Gastroesophageal sphincter (tissue), 4 donors: Measurements from ENCODE around the gene CTNNA2. TPM values are rescaled to one million over a fixed set of nuclear protein-coding genes. Genes with fewer than 3 reads are reported as not detected.

ENCODE experiments used
- ATAC-seq: fragments of 150-250 bp; one replicate; pipeline ENCODE4 v1.9.1; 2016; ENCODE audit warnings: mild to moderate bottlenecking, moderate library complexity
- H3K27ac ChIP-seq, 4 donors: fragments of 200-600 bp; sonication (generic) in 3 of 4; 1 replicate in 3 of 4; 2 replicates in 1 of 4; pipeline ENCODE4 v1.5.1; 2016 to 2019
- H3K27me3 ChIP-seq: fragments of 200-600 bp; sonication (generic); one replicate; pipeline ENCODE4 v1.5.1; 2019
- H3K36me3 ChIP-seq, 2 donors: fragments of 200-600 bp; sonication (generic); one replicate each; pipeline ENCODE4 v1.5.1; 2019; ENCODE audit warnings: control low read depth in 1 of 2
- H3K4me1 ChIP-seq, 3 donors: fragments of 200-600 bp; sonication (generic); 1 replicate in 2 of 3; 2 replicates in 1 of 3; pipeline ENCODE4 v1.5.1; 2016 to 2019; ENCODE audit warnings: control low read depth in 2 of 3
- H3K4me3 ChIP-seq, 2 donors: fragments of 200-600 bp; sonication (generic); one replicate each; pipeline ENCODE4 v1.5.1; 2019; ENCODE audit warnings: mild to moderate bottlenecking in 1 of 2, moderate library complexity in 1 of 2
- H3K9me3 ChIP-seq, 3 donors: fragments of 200-600 bp; sonication (generic); one replicate each; pipeline ENCODE4 v1.5.1; 2017 to 2019; ENCODE audit warnings: control low read depth in 2 of 3
- CTCF ChIP-seq, 4 experiments: fragments of 200-600 bp in 2 of 4; fragments of 450-650 bp in 2 of 4; sonication (generic) in 1 of 4; IDR thresholded peaks; one replicate each; pipeline ENCODE4 v1.5.1; 2017 to 2019; ENCODE audit warnings: antibody characterized with exemption in 4 of 4, mild to moderate bottlenecking in 2 of 4, moderate library complexity in 2 of 4
- EP300 ChIP-seq: sonication (generic); formaldehyde crosslinking; IDR thresholded peaks from one replicate; pipeline ENCODE4 v1.6.1; 2017; ENCODE audit warnings: antibody characterized with exemption, mild to moderate bottlenecking
- POLR2A ChIP-seq, 2 donors: fragments of 450-650 bp; IDR thresholded peaks; one replicate each; pipeline ENCODE4 v1.6.1; 2017; ENCODE audit warnings: antibody characterized with exemption in 2 of 2, mild to moderate bottlenecking in 2 of 2, moderate library complexity in 1 of 2
- POLR2AphosphoS5 ChIP-seq: sonication (generic); formaldehyde crosslinking; IDR thresholded peaks from one replicate; pipeline ENCODE4 v1.6.1; 2017; ENCODE audit warnings: antibody characterized with exemption
- WGBS, 2 donors: methylation state at CpG; one replicate each; pipeline ENCODE4 v1.1.5; 2018; ENCODE audit warnings: low coverage in 1 of 2; 5-methylcytosine and 5-hydroxymethylcytosine counted together
- total RNA-seq, 4 donors: library from RNA; depleted of rRNA; stranded (reverse); fragments of >200 nt; gene quantifications; one replicate each; pipeline ENCODE4 v1.1.0, GENCODE V29; 2016

CTNNA2 gene
- total RNA-seq, 4 donors from 2014 or later = 0.15 to 4.2 (median 0.68) TPM

- TF ChIP-seq CTCF (IDR thresholded peaks at IDR 0.05) (no peak), POLR2A (IDR thresholded peaks at IDR 0.05) (no peak), EP300 (no peak), POLR2AphosphoS5 (no peak)
- Histone ChIP-seq H3K27me3 (no peaks in the 10 kb centered on the region), H3K9me3 (no peaks in the 10 kb centered on the region), H3K4me3 (no peak overlapping the region), H3K4me1 (no peaks in the 10 kb centered on the region), H3K36me3 (no peaks in the 10 kb centered on the region), H3K27ac (no peak overlapping the region)
- ATAC-seq = no peak
- WGBS, 2 donors = 62 to 72% methylated on average over 6 of the region's 6 CpGs
Observed at GRCh38 chr2:79580175-79580574, 67.3 kb downstream of the CTNNA2 start.

GRCh38 chr2:79585701-79586433 is 73.0 kb downstream of the CTNNA2 start:
- ATAC-seq = no peak
- 50 to 52% methylated on average over 6 to 11 of the region's 11 CpGs for WGBS, 2 donors
- no peaks in the 10 kb centered on the region for H3K36me3 ChIP-seq
- no peak for TF ChIP-seq POLR2A (IDR thresholded peaks at IDR 0.05)
- H3K4me1 ChIP-seq = no peaks in the 10 kb centered on the region
- no peak overlapping the region for H3K27ac ChIP-seq
- H3K4me3 ChIP-seq = no peak overlapping the region
- H3K9me3 ChIP-seq = no peaks in the 10 kb centered on the region
- H3K27me3 ChIP-seq = no peaks in the 10 kb centered on the region

GRCh38 chr2:79591281-79591680 is 78.4 kb downstream of the CTNNA2 start:
- no peaks in the 10 kb centered on the region for H3K36me3 ChIP-seq
- no peak overlapping the region for H3K27ac ChIP-seq
- H3K4me3 ChIP-seq = no peak overlapping the region
- no peak for ATAC-seq
- WGBS, 2 donors = 38 to 42% methylated on average over 1 of the region's 1 CpG
- H3K4me1 ChIP-seq = no peaks in the 10 kb centered on the region
- no peaks in the 10 kb centered on the region for H3K9me3 ChIP-seq
- no peaks in the 10 kb centered on the region for H3K27me3 ChIP-seq
- TF ChIP-seq CTCF (IDR thresholded peaks at IDR 0.05) = no peak
- no peak for TF ChIP-seq POLR2AphosphoS5
- no peak for TF ChIP-seq EP300
- no peak for TF ChIP-seq POLR2A (IDR thresholded peaks at IDR 0.05)

- no peaks in the 10 kb centered on the region for H3K9me3 ChIP-seq
- H3K27ac ChIP-seq = no peak overlapping the region
- ATAC-seq = no peak
- no peak overlapping the region for H3K4me3 ChIP-seq
- H3K27me3 ChIP-seq = no peaks in the 10 kb centered on the region
- H3K4me1 ChIP-seq = no peaks in the 10 kb centered on the region
- 77 to 92% methylated on average over 4 of the region's 4 CpGs for WGBS, 2 donors
- H3K36me3 ChIP-seq = no peaks in the 10 kb centered on the region
- TF ChIP-seq CTCF (IDR thresholded peaks at IDR 0.05) (no peak), EP300 (no peak), POLR2AphosphoS5 (no peak), POLR2A (IDR thresholded peaks at IDR 0.05) (no peak)
Observed at GRCh38 chr2:79593237-79593867, 80.5 kb downstream of the CTNNA2 start.

- WGBS, 2 donors = 60 to 70% methylated on average over 3 of the region's 3 CpGs
Observed at GRCh38 chr2:79596403-79596802, 83.6 kb downstream of the CTNNA2 start.

GRCh38 chr2:79604748-79605147 is 91.9 kb downstream of the CTNNA2 start:
- no peak for ATAC-seq
- no peak overlapping the region for H3K27ac ChIP-seq
- no peaks in the 10 kb centered on the region for H3K27me3 ChIP-seq
- TF ChIP-seq CTCF (IDR thresholded peaks at IDR 0.05) (no peak), POLR2A (IDR thresholded peaks at IDR 0.05) (no peak), POLR2AphosphoS5 (no peak), EP300 (no peak)
- H3K36me3 ChIP-seq = no peaks in the 10 kb centered on the region
- no peaks in the 10 kb centered on the region for H3K4me1 ChIP-seq
- H3K9me3 ChIP-seq = no peaks in the 10 kb centered on the region
- H3K4me3 ChIP-seq = no peak overlapping the region

More at GRCh38 chr2:79596403-79596802, 83.6 kb downstream of the CTNNA2 start:
- Histone ChIP-seq H3K36me3 (no peaks in the 10 kb centered on the region), H3K9me3 (no peaks in the 10 kb centered on the region), H3K4me3 (no peak overlapping the region), H3K27me3 (no peaks in the 10 kb centered on the region), H3K4me1 (no peaks in the 10 kb centered on the region), H3K27ac (no peak overlapping the region)
- TF ChIP-seq POLR2AphosphoS5 = no peak
- no peak for TF ChIP-seq EP300
- TF ChIP-seq POLR2A (IDR thresholded peaks at IDR 0.05) = no peak
- ATAC-seq = no peak
